ENCODE data around the gene NENF. TPM values are rescaled to one million over a fixed set of nuclear protein-coding genes. Genes with fewer than 3 reads are reported as not detected.

NENF gene
- total and polyA plus RNA-seq, 2 donors (not counting 1 experiment from before 2014, with no cell fraction given), result 10.6 to 20.3 TPM

- Histone ChIP-seq H3K27ac (ENCODE audit: low read length in 2 of 2) (peak overlapping the region; percentile 83 to 84), H3K9me3 (ENCODE audit: control extremely low read depth in 1 of 3, control insufficient read depth in 2 of 3, insufficient read depth in 1 of 3, low read length in 2 of 3) (no peaks in the 10 kb centered on the region), H3K79me2 (ENCODE audit: control insufficient read depth, insufficient read depth, low read length) (peaks cover 44% of the 10 kb centered on the region), H3K27me3 (replicated peaks in 1 of 4; ENCODE audit: control extremely low read depth in 1 of 4, control insufficient read depth in 3 of 4, insufficient read depth in 4 of 4, low read length in 3 of 4) (no peaks in the 10 kb centered on the region), H3K4me3 (ENCODE audit: control extremely low read depth in 1 of 5, extremely low read depth in 1 of 5, insufficient read depth in 1 of 5, low read depth in 2 of 5, low read length in 4 of 5) (peak overlapping the region in 4 of 5 experiments; percentile 79 to 93 (median 85)), H3K9ac (ENCODE audit: low read length) (peak overlapping the region; percentile 52), H3K36me3 (replicated peaks in 1 of 2; ENCODE audit: control extremely low read depth in 1 of 2, control insufficient read depth in 1 of 2, extremely low read depth in 1 of 2, insufficient read depth in 2 of 2, low read length in 1 of 2) (peaks cover 0 to 10% of the 10 kb centered on the region in 2 experiments), H2AFZ (ENCODE audit: insufficient read depth, low read depth, low read length, poor library complexity, severe bottlenecking) (peak overlapping the region; percentile 98), H4K20me1 (ENCODE audit: control insufficient read depth, insufficient read depth, low read length, poor library complexity, severe bottlenecking) (peaks cover 10% of the 10 kb centered on the region), H3K4me2 (replicated peaks; ENCODE audit: low read depth, low read length, poor library complexity, severe bottlenecking) (peak overlapping the region; percentile 80), H3K4me1 (ENCODE audit: control insufficient read depth in 2 of 2, insufficient read depth in 2 of 2, low read length in 2 of 2) (peaks cover 24 to 35% of the 10 kb centered on the region in 2 donors)
- Mint-ChIP-seq H3K9me3 (ENCODE audit: insufficient read depth) (no peaks in the 10 kb centered on the region), H3K27ac (peak overlapping the region; percentile 86), H3K4me3 (peak overlapping the region; percentile 99), H3K4me1 (peaks cover 39% of the 10 kb centered on the region), H3K27me3 (no peaks in the 10 kb centered on the region)
- TF ChIP-seq EZH2 (IDR thresholded peaks at IDR 0.05; ENCODE audit: borderline replicate concordance, insufficient read depth, low read depth, low read length, poor library complexity, severe bottlenecking) (no peak), CTCF (IDR thresholded peaks at IDR 0.05) (peak; percentile 23)
- ATAC-seq (ENCODE audit: low read depth), result no peak
- POLR2A ChIA-PET, result interaction anchor here (0.8 to 1.0 kb wide), 3 partner anchors 15 to 129 kb away, joined by 4 to 5 read pairs (median 4); partner anchors contain the start of gene NENF
- intact Hi-C loops (cut with micrococcal nuclease), result loop anchor here (1.0 to 5.0 kb wide), 7 partner anchors 17 to 600 kb away; partner anchors contain the start of genes ANGEL2, DTL, INTS7 and LPGAT1
- WGBS (ENCODE audit: insufficient coverage), result 40% methylated on average over 7 of the region's 13 CpGs
- no peak for DNase-seq
- CTCF ChIA-PET, result interaction anchor here (1.0 to 2.7 kb wide), 5 partner anchors 41 to 734 kb away, joined by 4 to 15 read pairs (median 5); partner anchors contain the start of genes DTL and INTS7
These were observed 17.4 kb upstream of the NENF start for GRCh38 chr1:212415107-212415841.

- Histone ChIP-seq H3K36me3 (replicated peaks in 1 of 2; ENCODE audit: control extremely low read depth in 1 of 2, control insufficient read depth in 1 of 2, extremely low read depth in 1 of 2, insufficient read depth in 2 of 2, low read length in 1 of 2) (no peaks in the 10 kb centered on the region), H3K79me2 (ENCODE audit: control insufficient read depth, insufficient read depth, low read length) (no peaks in the 10 kb centered on the region), H3K4me3 (ENCODE audit: control extremely low read depth in 1 of 5, extremely low read depth in 1 of 5, insufficient read depth in 1 of 5, low read depth in 2 of 5, low read length in 4 of 5) (no peak overlapping the region), H4K20me1 (ENCODE audit: control insufficient read depth, insufficient read depth, low read length, poor library complexity, severe bottlenecking) (no peaks in the 10 kb centered on the region), H3K4me1 (ENCODE audit: control insufficient read depth in 2 of 2, insufficient read depth in 2 of 2, low read length in 2 of 2) (no peaks in the 10 kb centered on the region), H3K9ac (ENCODE audit: low read length) (no peak overlapping the region), H3K27ac (ENCODE audit: low read length in 2 of 2) (no peak overlapping the region), H3K27me3 (replicated peaks in 1 of 4; ENCODE audit: control extremely low read depth in 1 of 4, control insufficient read depth in 3 of 4, insufficient read depth in 4 of 4, low read length in 3 of 4) (peaks cover 0 to 4% (median 1%) of the 10 kb centered on the region in 4 experiments), H3K4me2 (replicated peaks; ENCODE audit: low read depth, low read length, poor library complexity, severe bottlenecking) (no peak overlapping the region), H3K9me3 (ENCODE audit: control extremely low read depth in 1 of 3, control insufficient read depth in 2 of 3, insufficient read depth in 1 of 3, low read length in 2 of 3) (no peaks in the 10 kb centered on the region), H2AFZ (ENCODE audit: insufficient read depth, low read depth, low read length, poor library complexity, severe bottlenecking) (no peak overlapping the region)
- TF ChIP-seq CTCF (IDR thresholded peaks at IDR 0.05) (no peak), EZH2 (IDR thresholded peaks at IDR 0.05; ENCODE audit: borderline replicate concordance, insufficient read depth, low read depth, low read length, poor library complexity, severe bottlenecking) (no peak)
- Mint-ChIP-seq H3K4me3 (no peak overlapping the region), H3K27ac (no peak overlapping the region), H3K4me1 (peaks cover 1% of the 10 kb centered on the region), H3K9me3 (ENCODE audit: insufficient read depth) (no peaks in the 10 kb centered on the region), H3K27me3 (peaks cover 8% of the 10 kb centered on the region)
- ChIA-PET POLR2A (no interaction called here), CTCF (interaction anchor here (1.5 kb wide), 1 partner anchor 35 kb away, joined by 4 read pairs; no protein-coding TSS in a partner anchor)
- intact Hi-C loops (cut with micrococcal nuclease), result no loop called here
- ATAC-seq (ENCODE audit: low read depth), result no peak
- no CpG with 5 or more reads among the region's 2 CpGs for WGBS (ENCODE audit: insufficient coverage)
- no peak for DNase-seq
These were observed 11.6 kb upstream of the NENF start for GRCh38 chr1:212421165-212421564.
